Fibroblast of skin of abdomen (primary cell): ENCODE results near the gene TMTC1.

Experiments used
- DNase-seq: peaks from one replicate; pipeline ENCODE4 v3.0.0-alpha.2; 2013

Gene TMTC1

DNA sequence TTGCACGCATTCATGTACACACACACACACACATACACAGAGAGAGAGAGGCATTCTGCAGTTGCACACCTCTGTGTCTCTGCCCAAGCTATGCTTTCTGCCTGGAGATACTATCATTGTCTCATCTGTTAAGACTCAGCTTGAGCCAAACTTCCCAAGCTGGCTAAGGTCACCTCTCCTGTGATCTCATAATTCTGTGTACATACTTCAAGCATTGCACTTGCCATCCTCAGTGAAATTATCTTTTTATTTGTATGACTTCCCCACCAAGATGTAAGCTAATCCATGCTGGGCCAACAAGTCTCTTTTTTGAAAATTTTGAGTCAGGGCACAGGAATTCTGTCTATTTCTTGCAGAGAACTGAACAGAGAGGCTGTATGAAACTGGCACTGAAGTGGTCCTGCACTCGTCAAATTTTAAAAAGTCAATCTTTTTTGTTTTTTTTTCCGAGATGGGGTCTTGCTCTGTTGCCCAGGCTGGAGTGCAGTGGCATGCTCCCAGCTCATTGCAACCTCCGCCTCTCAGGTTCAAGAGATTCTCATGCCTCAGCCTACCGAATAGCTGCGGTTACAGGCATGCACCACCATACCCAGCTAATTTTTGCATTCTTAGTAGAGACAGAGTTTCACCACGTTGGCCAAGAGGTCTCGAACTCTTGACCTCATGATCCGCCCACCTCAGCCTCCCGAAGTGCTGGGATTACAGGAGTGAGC is 44.3 kb downstream of the TMTC1 start:
- peak; percentile 8 for DNase-seq

DNA sequence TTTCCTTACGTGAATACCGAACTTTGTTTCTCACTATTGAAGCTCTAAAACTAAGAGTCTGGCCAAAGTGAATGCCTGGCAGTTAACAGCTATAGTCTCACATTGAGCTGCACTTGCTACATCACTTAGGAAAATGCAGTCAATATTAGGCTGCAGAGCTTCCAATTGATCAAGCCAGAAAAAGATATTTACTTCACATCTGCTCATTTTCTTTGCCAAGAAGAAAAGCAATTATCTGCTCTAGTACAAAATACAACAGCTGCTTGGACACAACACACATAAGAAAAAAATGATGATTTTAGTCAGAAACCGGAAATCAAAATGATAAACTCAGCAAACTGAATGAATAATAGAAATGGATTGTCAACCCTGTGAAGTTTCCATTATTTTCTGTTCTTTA is 45.4 kb downstream of the TMTC1 start:
- DNase-seq = no peak

DNA sequence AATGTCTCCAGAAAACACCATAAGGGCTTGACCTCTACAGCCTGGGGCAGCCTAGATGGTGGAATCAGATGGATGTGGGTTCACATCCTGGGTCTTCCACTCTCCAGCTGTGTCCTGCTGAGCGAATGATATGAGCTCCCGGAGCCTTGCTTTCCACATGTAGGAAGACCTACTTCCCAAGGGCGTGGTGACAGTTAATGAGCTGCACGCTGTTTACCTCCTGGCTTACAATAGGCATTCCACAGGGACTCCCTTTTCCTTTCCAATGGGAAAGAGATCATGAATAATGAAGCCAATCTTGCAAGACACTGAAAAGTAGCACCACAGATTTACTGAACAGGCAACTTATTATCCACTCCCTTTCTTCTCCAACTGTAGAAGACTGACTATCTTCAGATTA is 46.1 kb downstream of the TMTC1 start:
- no peak for DNase-seq

DNA sequence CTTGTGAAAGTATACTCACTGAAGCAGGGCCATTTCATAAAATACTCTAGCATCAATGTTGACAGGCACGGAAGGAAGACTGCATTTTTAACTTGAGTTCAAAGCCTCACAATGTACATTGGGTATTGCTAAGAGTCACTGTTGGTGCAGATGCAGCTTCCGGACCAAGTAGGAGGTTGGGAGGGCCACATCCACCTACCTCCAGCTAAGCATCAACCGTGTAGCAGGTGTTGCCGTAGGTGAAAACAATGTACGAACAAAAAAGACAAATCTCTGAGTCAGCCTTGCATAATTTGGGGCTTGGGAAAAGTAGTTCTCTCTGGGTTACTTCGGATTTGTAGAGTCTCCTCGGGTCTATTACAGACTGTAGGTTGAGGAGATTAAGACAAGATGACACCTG is 48.1 kb downstream of the TMTC1 start:
- DNase-seq = no peak

DNA sequence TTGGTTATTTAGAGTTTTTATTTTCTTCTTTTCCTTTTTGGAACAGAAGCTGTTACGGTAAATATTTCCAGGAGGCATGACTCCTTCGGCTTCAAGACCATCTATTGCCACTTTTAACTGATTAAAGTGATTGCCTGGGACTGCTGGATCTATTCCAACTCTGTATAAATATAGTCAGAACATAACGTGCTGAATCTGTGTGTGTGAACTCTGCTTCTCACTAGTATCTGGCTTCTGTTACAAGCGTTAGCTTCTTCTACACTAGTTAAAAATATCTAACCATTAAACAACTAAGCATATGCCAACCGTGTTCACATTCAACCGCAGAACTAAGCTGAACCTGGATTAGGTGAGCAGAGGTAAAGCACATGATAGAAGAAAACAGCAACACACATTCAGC is 49.0 kb downstream of the TMTC1 start:
- no peak for DNase-seq

DNA sequence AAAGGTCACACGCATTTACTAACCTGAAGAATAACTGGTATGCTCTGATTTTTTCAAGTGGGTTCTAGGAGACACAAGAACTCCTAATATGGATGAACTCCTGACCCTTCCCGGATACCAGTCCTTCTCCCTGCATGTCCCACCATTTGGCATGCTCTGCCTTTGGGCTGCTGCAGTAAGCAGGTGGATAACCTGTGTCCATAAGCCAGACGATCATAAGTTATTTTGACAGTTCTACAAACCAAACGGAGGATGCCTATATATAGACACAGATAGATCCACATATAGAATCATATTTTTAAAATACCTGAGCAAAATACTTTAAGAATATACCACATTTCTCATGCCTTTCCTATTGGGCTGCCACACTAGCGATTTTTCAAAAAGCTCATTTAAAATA is 49.4 kb downstream of the TMTC1 start:
- DNase-seq = no peak

DNA sequence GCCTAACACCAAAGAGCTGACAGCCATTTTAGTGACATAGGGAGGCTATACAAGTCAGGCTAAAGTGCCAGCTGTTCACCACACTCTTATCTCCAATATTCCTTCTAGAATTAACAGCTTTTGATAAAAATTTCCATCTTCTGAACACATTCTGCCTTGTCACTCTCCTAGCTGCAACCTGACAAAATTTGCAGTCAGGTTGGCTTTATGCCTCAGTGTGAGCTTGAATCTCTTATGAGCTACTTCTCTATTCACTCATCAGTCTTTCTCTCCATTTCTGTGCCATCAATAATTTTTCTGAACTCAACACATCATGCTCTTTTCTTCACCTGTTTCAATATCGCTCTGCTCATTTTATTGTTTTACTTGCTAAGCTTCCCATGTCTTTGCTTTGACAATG is 50.2 kb downstream of the TMTC1 start:
- DNase-seq = no peak

DNA sequence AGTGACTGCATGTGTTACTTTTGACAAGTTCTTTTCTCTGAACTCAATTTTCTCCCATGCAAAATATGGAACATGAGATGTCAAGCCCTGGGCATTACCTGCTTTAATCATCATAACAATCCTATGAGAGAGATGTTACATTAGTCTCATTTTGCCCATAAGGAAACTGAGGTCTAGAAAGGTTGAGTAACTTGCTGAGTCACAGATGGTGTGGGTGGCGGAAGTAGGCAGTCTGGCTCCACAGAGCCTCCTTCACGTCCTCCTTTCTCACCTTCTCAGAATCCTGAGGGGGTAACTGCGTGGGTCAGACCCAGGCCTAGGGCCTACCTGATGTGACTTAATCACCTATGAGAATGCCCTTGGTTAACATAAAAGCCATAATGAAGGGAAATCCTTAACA is 50.7 kb downstream of the TMTC1 start:
- DNase-seq = no peak

DNA sequence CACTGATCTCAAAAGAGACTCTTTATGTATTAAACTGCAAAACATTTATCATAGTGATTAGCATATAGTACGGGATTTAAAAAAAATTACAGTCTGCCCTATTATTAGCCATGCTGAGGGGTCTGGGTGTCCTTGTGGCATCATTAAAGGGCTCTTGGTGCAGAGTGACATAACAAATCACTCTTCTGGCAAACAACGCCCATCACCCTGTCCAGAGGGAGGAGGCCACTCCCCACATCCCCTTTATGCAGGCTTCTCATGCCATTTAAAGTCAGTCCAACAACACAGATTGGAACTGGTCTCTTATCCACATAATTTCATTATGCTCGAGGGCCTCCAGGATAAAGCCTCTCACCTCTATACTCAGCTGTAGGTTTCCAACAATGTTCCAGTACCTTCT is 51.1 kb downstream of the TMTC1 start:
- no peak for DNase-seq

DNA sequence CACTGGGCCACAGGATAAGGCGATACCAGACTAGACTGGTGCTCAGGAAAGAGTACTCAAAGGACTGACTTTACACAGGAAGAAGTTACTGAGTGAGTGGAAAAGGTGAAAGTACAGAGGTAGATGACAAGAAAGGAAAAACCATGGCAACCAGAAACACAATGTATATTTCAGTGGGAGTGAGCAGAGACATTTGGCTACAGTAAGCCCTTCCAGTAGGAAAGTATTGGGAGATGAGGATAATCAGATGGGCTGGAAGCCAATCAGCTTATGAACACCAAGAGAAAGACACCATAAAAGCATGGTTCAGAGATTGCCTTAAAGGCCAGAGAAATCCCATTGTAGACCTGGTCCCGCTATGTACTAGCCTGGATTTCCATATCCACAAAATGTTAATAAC is 51.6 kb downstream of the TMTC1 start:
- DNase-seq = no peak

DNA sequence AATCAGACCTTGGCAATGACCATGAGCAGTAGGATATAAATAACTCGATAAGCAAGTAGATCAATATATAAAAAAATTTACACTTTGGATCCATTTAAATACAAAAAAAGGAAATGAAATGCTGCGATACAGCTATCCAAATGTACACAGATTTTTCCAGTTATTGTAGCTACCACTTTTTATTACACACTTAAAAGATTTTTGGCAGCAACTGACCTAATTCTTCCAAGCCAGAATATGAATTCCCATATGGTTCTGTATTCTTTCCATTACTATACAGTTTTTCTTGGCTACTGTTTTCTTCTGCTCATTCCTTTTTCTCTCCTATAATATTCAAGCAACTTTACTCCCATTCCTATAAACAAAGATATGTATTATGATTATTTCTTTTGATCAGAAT is 52.2 kb downstream of the TMTC1 start:
- no peak for DNase-seq

DNA sequence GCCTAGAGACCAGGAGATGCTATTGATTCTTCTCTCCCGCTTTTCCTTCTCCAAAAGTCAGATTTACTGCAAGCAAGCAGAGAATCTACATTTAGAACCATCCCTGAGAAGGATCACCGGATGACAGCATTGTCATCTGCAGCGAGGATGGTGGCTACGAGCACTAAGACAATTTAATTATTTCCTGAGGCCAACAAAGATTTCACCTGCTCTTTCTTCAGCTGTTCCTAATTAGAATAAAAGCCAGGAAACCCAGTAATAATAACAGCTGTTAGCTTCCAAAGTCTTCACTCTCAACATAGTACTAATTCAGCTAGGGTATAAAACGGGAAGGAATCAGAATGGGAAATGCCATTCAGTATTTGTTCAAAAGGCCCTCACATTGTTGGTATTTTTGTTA is 53.3 kb downstream of the TMTC1 start:
- no peak for DNase-seq

DNA sequence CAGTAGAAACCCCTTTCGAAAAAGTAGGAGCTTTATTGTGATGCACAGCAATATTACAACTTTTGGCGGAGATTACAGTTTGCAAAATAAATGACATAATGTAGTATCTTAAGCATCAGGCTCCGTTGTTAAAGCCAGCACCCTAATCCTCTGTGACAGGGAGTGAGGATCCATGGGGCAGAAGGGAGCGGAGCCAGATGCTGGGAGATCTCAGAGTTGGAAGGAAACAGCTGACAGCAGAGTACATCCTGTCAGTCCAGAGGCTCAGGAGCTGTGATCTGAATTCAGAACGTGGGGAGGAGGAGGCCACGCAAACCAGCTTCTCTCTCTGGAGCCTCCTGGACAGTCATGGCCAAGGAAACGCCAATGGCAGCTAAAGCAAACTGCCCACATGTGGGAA is 55.7 kb downstream of the TMTC1 start:
- DNase-seq = no peak

DNA sequence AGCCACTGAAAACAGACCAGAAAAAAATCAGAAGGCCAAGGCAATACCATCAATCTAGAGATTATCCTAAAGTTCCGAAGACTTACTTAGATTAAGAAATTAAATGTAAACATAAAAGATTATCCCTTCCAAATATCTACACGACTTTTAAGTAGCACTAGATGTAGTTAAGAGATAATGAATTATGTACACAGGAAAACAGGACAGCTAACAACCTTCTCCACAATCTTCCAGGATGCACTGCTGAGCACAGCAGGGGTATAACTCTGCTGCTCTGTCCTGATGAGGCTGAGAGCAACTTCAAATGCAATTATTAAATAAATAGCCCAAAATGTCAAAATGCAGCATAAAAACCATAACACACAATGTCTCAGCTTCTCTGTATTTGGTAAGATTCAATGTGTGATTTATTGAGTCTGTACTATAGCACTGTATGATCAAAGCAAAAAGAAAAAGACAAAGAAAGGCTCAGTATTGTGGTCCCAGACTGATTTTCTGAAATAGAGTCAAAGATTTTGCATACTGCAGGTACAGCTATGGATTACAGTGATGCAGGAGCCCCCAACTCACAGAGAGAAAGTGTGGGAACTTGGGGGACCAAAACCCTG is 56.9 kb downstream of the TMTC1 start:
- no peak for DNase-seq

DNA sequence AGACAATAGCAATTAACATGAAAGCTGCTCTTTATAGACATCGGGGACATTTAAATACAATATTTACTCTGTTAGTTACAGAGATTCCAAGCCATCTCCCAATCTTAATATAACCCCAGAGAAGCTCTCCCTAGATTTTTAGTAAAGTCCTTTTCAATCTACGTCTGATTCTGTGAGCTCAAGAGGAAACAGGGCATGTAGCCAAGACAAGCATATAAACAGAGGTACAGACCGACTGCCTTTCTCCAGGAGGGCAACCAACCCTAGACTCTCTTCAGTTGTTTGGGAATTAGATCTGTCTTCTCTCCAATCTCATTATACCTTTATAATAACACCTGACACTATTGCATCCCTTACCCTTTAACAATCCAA is 57.4 kb downstream of the TMTC1 start:
- DNase-seq = no peak

DNA sequence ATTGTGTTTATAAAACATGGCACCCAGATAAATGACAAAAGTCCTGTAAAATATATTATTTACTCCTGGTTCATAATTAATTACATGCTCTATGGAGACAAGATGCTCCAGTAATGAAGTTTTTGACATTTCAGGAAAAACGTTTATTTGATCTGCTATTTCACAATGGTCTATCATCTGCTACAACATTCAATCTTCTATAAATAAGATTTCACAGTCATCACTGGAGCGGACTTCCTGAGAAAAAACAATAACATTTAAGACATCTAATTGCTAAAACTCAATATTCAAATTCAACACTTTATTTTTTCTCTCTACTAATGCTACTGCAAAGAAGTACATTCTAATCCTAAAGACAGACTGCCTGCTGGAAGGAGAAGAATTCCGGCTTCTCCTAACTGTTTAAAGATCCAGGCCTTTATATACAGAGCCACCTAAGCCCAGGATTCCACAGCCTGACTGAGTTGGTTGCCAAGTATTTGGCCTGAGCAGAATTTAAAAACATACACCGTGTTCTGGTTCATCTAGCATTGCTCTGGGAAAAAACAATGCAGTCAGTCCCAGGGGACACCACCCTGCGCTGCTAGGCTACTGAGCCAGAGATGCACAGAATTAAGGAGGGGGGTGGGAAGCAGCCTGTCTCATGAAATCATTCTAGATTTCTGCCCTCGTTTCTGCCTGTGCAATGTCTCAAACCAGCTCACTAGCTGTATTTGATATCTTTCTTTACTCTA is 58.0 kb downstream of the TMTC1 start:
- no peak for DNase-seq

DNA sequence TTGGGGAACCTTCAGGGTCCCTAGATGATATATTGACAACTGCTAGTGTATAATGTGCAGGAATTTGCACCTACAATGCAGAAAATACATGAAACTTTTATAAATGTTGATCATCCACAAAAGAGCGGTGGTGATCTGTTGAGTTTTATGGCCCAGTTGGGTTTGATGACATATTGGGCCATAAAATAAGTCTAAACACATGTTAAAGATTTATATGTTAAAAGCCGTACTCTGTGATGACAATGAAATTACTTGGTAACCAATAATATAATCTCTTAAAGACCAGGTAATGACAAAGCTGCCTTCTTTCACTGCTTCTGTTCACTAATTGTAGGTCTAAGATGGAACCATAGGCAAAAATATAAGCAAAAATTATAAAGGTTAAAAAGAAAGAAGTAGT is 61.6 kb downstream of the TMTC1 start:
- DNase-seq = no peak

DNA sequence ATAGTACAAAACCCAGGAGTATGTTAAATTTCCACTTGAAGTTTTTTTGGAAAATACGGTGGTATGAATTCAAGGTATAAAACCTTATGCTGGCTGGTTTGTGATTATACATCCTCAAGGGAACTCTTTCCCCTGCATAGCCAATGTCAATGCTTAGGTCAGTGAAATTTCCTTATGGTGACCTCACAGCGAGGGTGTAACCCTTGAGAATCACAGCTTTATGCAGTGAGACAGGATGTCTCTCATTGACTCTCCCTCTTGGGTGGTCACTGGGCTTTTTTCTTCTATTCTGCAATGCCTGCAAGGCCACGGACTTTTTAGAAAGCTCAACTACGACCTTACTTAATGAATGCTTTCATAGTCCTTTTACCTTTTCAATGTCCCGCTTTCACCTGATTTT is 64.4 kb downstream of the TMTC1 start:
- DNase-seq = no peak

DNA sequence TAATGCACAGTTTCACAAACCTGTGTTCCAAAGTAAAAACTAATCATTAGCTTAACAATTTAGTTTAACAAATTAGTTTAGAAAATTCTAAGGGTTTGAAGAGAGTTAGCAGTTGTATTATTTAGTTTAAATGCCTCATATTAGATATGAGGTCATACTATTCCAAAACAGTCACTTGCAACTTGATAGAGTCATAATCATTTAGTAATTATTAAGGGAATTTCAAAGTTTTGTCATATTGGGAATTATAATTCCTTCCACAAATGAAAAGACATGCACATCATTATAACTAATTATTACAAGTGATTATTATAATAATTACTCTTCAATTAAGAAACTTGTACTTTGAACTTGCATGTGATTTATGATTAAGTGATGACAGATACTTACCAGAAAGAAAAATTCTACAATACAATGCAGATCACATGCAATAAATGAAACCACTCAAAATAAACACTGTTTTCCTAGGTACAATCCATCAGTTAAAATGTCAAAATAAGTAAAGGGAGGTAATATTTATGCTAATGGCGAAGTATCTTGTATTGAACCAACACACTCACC is 66.1 kb downstream of the TMTC1 start:
- no peak for DNase-seq

DNA sequence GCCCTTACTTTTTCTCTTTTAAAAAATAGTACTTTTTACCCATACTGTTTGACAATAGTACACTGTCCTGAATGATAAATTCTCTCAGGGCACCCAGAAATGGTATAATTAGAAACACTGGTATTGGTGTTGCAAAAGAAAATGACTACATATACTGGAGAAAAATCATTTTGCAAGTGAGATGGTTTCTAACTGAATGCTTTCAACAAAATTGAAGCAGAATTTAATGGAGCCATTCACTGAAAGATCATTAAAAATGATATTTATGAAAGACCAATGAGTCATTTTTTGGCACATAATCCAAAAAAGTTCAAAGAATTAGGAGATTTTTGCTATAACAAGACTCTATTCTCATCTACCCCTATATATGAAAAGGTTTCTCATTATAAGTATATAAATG is 68.8 kb downstream of the TMTC1 start:
- DNase-seq = no peak

DNA sequence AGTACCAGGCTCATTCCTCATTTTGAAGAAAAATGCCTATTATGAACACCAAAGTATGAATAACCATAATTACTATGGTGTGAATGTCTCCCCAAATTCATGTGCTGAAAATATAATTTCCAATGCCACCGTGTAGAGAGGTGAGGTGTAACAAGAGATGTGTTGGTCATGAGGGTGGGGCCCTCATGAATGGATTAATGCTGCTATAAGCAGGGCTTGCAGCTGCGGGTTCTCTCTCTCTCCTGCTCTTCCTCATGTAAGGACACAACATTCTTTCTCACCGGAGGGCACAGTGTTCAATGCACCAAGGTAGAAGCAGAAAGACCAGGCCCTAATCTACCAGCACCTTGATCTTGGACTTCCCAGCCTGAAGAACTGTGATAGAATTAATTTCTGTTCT is 70.0 kb downstream of the TMTC1 start:
- no peak for DNase-seq

DNA sequence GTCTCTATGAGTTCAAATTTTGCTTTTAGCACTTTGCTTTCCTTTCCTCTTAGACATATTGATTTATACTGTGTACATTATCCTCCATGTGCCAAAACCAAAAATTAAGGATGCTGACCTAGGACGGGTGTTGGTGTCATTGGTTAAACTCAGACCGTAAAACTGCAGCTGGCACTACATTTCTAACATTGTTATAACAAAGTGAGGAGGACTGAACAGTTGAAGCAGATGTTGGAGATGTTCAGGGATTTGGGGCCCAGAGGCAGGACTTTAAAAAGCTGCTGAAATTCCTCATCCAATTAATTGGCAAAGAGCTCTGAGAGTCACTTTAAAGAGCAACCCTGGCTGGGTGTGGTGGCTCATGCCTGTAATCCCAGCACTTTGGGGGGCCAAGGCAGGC is 72.4 kb downstream of the TMTC1 start:
- no peak for DNase-seq

DNA sequence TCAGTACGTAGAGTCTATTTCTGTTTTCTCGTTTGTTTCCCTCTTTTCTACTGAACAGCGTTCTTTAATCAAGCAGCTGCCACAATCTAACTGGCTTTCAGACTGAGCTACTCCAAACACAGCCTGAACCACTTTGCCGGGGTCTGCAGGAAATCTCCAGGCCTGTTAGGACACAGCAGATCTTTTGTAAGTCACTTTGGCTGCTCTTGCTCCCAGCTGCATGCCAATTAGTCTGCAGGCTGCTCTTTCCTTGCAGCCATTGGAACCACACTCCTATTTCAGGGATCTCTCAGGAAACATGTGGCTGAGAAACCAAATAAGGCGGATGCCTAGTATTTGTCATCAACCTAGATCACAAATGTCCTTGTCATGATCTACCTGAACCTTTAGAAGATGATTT is 73.6 kb downstream of the TMTC1 start:
- DNase-seq = no peak

DNA sequence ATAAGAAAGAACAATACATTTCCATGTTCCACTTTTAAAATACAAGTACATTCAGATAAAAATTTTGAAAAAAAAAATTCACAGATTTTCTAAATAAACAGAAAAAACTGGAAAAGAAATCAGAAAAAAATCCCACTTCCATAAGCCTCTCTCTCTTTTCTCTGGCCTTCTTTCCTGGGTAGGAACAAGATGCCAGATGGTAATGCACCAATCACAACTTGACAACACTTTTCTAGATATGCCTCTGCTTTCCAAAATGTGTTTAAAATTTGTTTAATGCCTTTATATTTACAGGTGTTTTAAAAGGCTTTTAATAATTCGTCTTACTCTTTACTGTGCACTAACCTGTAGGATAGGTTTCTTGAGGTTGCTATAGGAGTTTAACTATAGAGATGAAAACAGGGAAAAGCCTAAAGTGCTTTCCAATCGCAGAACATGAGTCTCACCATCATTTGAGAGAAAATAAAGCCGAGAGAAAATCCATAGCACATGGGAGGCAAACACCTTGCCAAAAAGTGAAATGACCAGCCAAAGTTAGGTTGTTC is 74.2 kb downstream of the TMTC1 start:
- DNase-seq = no peak
